HL-60 (cell line): Measurements from ENCODE around the gene FNBP1L.

Experiments
- POLR2AphosphoS5 ChIP-seq: IDR thresholded peaks from 2 replicates; pipeline ENCODE4 v1.6.1; 2012; ENCODE audit warnings: low read depth
- TF ChIP-seq, protein P1 (sequence below): IDR thresholded peaks from one replicate; pipeline ENCODE4 v1.5.1; 2011; ENCODE audit warnings: low read length, control low read depth, inconsistent platforms; ENCODE audit not compliant: insufficient read depth

DNA sequence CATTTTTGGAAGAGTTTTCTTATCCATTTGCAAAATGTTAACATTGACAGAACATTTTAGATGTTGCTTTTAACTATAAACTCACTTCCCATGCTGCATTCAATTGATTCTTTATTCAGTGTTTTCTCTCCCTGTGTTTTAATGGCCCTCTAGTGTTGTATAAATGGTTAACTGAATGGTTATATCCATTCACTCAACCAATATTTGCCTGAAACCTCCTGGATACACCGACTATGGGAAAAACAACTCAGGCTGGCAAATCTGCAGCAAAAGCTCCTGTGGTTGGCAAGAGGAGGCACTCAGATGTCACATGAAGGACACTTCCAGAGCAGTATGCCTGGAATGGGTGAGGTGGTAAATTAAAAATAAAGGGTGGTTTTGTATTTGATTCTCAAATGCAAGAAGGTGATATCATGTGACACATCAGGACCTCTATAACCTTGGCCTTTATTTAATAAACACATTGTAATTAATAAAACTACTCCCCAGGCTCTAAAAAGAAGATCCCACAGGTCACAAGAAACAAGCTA is 126.1 kb downstream of the FNBP1L start:
- TF ChIP-seq POLR2AphosphoS5: no peak
- TF ChIP-seq, protein P1, sequence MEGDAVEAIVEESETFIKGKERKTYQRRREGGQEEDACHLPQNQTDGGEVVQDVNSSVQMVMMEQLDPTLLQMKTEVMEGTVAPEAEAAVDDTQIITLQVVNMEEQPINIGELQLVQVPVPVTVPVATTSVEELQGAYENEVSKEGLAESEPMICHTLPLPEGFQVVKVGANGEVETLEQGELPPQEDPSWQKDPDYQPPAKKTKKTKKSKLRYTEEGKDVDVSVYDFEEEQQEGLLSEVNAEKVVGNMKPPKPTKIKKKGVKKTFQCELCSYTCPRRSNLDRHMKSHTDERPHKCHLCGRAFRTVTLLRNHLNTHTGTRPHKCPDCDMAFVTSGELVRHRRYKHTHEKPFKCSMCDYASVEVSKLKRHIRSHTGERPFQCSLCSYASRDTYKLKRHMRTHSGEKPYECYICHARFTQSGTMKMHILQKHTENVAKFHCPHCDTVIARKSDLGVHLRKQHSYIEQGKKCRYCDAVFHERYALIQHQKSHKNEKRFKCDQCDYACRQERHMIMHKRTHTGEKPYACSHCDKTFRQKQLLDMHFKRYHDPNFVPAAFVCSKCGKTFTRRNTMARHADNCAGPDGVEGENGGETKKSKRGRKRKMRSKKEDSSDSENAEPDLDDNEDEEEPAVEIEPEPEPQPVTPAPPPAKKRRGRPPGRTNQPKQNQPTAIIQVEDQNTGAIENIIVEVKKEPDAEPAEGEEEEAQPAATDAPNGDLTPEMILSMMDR: no peak
